ENCODE results near the gene LIPC. TPM values are rescaled to one million over a fixed set of nuclear protein-coding genes. Genes with fewer than 3 reads are reported as not detected.

The LIPC gene
- polyA plus RNA-seq, 1 experiment, result 0.31 TPM

DNA sequence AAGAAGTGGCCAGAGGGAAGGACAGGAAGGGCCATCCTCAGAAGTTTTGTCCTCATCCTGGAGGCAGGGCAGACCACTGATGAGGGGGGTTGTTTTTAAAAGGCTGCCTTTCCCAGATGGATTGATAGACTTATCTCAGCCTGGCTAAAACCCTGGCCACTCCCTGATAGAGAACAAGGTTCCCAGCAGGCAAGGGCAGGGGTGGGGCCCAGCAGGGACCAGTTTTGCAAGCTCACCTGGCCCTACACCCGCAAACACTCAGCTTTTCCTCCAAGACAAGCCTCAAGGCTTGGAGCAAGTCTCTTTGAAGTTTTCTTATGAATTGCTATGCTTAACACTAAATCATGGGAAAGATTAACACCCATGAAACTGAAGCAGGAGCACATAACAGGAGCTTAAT, 9.1 kb downstream of the LIPC start:
- CTCF ChIA-PET, result interaction anchor here (1.3 kb wide), 1 partner anchor 42 kb away, joined by 4 read pairs; no protein-coding TSS in a partner anchor
- Histone ChIP-seq H3K27me3 (ENCODE audit: control insufficient read depth, insufficient read depth, low read length) (no peaks in the 10 kb centered on the region), H3K4me3 (ENCODE audit: low read depth, low read length) (no peak overlapping the region), H3K36me3 (ENCODE audit: control insufficient read depth, insufficient read depth, low read length) (no peaks in the 10 kb centered on the region)
- TF ChIP-seq, protein P1, sequence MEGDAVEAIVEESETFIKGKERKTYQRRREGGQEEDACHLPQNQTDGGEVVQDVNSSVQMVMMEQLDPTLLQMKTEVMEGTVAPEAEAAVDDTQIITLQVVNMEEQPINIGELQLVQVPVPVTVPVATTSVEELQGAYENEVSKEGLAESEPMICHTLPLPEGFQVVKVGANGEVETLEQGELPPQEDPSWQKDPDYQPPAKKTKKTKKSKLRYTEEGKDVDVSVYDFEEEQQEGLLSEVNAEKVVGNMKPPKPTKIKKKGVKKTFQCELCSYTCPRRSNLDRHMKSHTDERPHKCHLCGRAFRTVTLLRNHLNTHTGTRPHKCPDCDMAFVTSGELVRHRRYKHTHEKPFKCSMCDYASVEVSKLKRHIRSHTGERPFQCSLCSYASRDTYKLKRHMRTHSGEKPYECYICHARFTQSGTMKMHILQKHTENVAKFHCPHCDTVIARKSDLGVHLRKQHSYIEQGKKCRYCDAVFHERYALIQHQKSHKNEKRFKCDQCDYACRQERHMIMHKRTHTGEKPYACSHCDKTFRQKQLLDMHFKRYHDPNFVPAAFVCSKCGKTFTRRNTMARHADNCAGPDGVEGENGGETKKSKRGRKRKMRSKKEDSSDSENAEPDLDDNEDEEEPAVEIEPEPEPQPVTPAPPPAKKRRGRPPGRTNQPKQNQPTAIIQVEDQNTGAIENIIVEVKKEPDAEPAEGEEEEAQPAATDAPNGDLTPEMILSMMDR (IDR thresholded peaks at IDR 0.05; ENCODE audit: insufficient read depth, low read depth, low read length), result no peak
- POLR2A ChIA-PET, result interaction anchor here (0.7 to 1.0 kb wide), 3 partner anchors 48 to 110 kb away, joined by 3 read pairs; no protein-coding TSS in a partner anchor
- no peak for DNase-seq (ENCODE audit: low read depth)

- DNase-seq (ENCODE audit: low read depth), result peak; percentile 51
- H3K4me3 ChIP-seq (ENCODE audit: low read depth, low read length), result no peak overlapping the region
- CTCF ChIA-PET, result interaction anchor here (1.0 to 1.3 kb wide), 2 partner anchors 42 to 214 kb away, joined by 3 to 4 read pairs; no protein-coding TSS in a partner anchor
- no peaks in the 10 kb centered on the region for H3K36me3 ChIP-seq (ENCODE audit: control insufficient read depth, insufficient read depth, low read length)
- H3K27me3 ChIP-seq (ENCODE audit: control insufficient read depth, insufficient read depth, low read length), result no peaks in the 10 kb centered on the region
- TF ChIP-seq, protein P1 (IDR thresholded peaks at IDR 0.05; ENCODE audit: insufficient read depth, low read depth, low read length), result no peak
- POLR2A ChIA-PET, result interaction anchor here (0.6 to 1.0 kb wide), 5 partner anchors 49 to 330 kb away, joined by 3 to 4 read pairs (median 3); no protein-coding TSS in a partner anchor
Measured at GRCh38 chr15:58441376-58442070, 9.7 kb downstream of the LIPC start.

DNA sequence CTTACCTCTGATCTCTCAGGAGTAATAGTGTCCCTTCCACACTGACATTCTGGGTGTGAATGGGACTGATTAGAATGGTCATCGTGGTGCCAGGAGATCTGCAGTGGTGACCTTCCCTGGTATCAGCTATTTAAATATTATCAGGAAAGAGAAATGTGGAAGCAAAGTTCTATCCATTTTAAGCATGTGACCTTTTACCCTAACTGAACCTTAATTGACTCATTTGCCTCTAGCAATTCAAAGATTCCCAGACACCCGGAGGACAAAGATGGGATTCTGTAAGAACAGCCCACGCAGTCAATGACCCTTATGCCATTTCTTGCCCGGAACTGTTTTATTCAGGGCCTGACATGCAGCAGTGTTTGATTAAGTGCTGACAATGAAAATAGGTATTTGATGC, 10.3 kb downstream of the LIPC start:
- peak; percentile 9 for DNase-seq (ENCODE audit: low read depth)
- ChIA-PET CTCF (interaction anchor here (1.0 to 1.3 kb wide), 2 partner anchors 41 to 214 kb away, joined by 3 to 4 read pairs; no protein-coding TSS in a partner anchor), POLR2A (interaction anchor here (0.6 to 1.0 kb wide), 3 partner anchors 111 to 330 kb away, joined by 3 to 4 read pairs (median 3); no protein-coding TSS in a partner anchor)
- Histone ChIP-seq H3K27me3 (ENCODE audit: control insufficient read depth, insufficient read depth, low read length) (no peaks in the 10 kb centered on the region), H3K4me3 (ENCODE audit: low read depth, low read length) (no peak overlapping the region), H3K36me3 (ENCODE audit: control insufficient read depth, insufficient read depth, low read length) (no peaks in the 10 kb centered on the region)
- TF ChIP-seq, protein P1 (IDR thresholded peaks at IDR 0.05; ENCODE audit: insufficient read depth, low read depth, low read length), result no peak

DNA sequence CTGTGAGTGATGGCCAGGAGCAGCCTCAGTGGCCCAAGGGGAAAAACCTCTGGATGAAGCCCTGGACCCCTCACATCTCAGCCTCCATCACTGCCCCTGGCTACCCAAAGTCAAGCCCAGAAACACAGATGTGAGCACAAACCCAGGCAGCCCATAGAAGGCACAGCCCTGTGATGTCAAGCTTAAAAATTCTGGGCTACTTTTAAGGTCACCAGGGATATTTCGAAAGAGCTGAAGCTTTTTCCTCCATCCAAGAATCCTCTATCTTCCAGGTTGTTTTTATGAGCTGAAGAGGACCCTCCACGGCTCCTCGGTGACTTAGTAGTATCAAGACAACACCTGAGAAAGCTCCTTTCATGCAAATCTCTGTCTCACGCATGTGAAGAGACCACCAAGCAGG, 11.5 kb downstream of the LIPC start:
- Histone ChIP-seq H3K27me3 (ENCODE audit: control insufficient read depth, insufficient read depth, low read length) (no peaks in the 10 kb centered on the region), H3K36me3 (ENCODE audit: control insufficient read depth, insufficient read depth, low read length) (no peaks in the 10 kb centered on the region), H3K4me3 (ENCODE audit: low read depth, low read length) (no peak overlapping the region)
- TF ChIP-seq, protein P1 (IDR thresholded peaks at IDR 0.05; ENCODE audit: insufficient read depth, low read depth, low read length), result no peak
- ChIA-PET POLR2A (no interaction called here), CTCF (no interaction called here)
- no peak for DNase-seq (ENCODE audit: low read depth)

- ChIA-PET CTCF (no interaction called here), POLR2A (no interaction called here)
- Histone ChIP-seq H3K4me3 (ENCODE audit: low read depth, low read length) (no peak overlapping the region), H3K27me3 (ENCODE audit: control insufficient read depth, insufficient read depth, low read length) (no peaks in the 10 kb centered on the region), H3K36me3 (ENCODE audit: control insufficient read depth, insufficient read depth, low read length) (no peaks in the 10 kb centered on the region)
- TF ChIP-seq, protein P1 (IDR thresholded peaks at IDR 0.05; ENCODE audit: insufficient read depth, low read depth, low read length), result no peak
- DNase-seq (ENCODE audit: low read depth), result no peak
Measured at GRCh38 chr15:58444056-58444455, 12.3 kb downstream of the LIPC start.

All from BJ (cell line).